Right lung (tissue), 5 donors: Measurements from ENCODE around the gene GABBR2. TPM values are rescaled to one million over a fixed set of nuclear protein-coding genes. Genes with fewer than 3 reads are reported as not detected.
"Not testable (repeated sequence)": the region's sequence is repeated elsewhere in the genome, so short reads cannot be mapped to it uniquely, and the experiment has no call there.

ENCODE experiments used
- DNase-seq, 2 donors: peaks; one replicate each; pipeline ENCODE4 v3.0.0-alpha.2; 2013
- polyA plus RNA-seq, 5 donors: library from polyadenylated mRNA; unstranded; fragments of 120-200 nt; gene quantifications; one replicate each; pipeline versions ENCODE4 v1.2.1 to v1.2.3, GENCODE V29; 2013; ENCODE audit warnings: inconsistent platforms in 1 of 5, low replicate concordance in 1 of 5; ENCODE audit not compliant: insufficient read length in 5 of 5, insufficient read depth in 1 of 5

The GABBR2 gene
- polyA plus RNA-seq, 5 donors = 0.48 to 1.4 (median 0.99) TPM

DNA sequence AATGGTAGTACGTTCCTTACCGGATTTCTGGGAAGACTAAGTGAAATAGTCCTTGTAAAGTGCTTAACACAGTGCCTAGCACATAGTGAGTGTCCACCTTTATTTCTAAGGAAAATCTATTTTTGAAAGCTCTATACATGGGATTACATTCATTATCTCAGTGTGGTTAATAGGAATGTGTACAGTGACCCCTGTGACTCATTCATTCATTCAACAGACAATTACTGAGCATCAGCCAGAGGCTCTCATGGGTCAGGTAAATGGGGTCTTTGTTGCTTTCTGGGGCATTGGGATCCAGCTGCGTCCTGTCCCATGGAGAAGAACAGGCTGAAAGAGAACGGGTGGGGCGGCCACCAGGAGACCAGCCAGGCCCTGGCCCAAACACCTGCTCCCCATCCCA is 227.1 kb downstream of the GABBR2 start:
- DNase-seq = no peak

DNA sequence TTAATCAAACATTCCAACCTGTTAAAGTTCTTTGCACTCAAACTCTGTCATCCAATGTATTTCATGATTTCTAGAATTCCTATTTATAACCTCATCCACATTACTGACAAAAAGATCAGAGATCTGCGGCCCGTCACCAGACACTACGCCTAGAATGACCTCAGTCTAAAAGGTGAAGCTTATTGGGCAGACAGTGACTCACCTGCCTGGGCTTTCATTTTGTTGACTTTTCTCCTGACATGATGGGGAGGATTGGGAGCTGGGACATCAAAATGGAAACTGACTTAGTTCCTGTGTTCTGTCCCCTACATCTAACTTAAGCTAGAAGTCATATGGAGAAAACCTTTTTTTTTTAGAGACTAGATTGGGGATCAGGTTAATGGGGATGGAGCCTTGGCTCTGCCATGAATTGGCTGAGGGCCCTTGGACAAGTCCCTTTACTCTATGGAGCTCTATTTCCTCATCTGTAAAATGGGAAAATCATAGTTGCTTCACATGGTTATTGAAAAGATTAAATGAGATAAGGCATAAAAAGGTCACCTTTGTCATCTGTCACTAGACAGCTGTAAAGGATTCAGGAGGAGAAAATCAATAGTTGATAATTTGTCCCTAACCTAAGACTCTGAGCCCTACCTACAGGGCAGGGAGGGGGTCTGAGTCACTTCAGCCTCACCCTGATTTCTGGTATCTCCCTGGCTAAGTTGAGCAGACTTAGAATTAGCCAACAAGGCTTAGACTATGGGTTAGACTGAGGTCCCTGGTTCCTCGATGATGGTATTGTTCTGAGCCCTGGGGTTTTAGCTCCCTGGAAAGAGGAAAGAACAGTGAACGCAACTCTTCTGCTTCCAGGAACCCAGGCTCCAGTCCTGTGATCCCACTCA is 228.5 kb downstream of the GABBR2 start:
- no peak for DNase-seq

DNA sequence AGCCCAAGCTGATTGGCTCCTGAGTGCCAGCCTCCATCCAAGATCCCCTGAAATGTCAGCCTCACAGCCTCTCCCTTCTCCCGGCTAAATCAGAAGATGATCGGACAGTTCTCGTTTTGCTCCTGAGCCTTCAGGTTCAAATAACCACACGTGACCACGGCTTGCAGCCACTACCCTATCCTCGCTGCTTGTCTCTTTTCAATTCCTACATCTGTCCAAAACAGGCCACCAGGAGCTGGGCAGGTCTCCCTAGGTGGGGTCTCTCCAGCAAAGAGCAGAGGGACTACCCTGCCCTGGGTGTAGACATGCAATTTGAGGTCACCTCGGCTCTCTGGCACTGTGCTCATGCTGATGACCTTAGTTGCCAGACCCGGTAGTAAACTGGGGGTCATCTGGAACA is 229.3 kb downstream of the GABBR2 start:
- DNase-seq = no peak

DNA sequence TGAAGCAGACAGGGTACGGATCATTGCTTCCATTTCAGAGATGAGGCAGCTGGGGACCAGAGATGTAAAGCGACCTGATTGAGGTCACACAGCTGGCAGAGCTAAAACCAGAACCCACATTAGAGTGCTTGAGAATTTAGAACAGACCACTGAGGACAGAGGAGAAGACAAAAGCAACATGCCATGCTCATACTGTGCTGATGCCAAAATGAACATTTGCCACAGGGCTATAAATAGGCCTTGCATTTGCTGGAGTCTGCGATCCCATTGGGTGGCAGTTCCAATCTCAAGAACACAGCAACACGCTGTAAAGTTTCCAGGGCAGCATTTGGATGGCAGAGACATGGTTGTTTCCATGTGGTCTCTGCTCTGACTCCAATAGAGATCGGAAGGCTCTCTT is 230.9 kb downstream of the GABBR2 start:
- no peak for DNase-seq

DNA sequence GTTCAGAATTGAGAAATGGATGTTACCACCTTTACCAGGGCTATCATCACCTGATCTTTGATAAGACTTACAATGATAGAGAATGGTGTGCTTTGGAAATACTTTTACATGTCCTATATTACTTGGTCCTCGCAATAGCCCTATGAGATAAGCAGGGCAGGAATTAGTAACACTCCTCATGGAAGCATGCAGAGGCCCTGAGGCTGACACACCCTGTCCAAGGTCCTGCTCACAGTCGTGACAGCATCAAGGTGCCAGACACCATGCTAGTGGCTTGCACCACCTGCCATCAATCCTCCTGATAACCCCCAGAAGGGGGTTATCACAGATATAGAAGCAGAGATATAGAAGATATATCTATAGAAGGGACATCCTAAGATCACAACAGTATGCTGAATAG is 236.5 kb downstream of the GABBR2 start:
- no peak for DNase-seq

DNA sequence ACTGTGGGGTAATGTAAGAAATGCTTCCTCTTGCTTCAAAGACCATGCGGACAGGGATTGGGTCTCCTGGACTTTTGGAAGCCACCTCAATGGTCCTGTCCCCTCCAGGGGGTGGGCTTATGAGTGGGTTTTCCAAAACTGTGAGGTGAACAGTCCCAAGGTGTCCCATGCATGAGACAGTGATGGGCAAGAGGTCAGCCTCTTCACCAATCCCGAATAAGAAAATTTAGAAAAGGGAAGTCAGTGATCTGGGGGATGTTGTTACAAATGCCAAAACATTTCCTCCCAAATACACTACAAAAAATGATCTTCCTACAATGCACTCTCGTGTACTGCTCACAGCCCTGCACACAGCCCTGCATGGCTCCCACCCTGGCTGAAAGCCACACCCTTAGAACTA is 237.6 kb downstream of the GABBR2 start:
- DNase-seq = no peak

DNA sequence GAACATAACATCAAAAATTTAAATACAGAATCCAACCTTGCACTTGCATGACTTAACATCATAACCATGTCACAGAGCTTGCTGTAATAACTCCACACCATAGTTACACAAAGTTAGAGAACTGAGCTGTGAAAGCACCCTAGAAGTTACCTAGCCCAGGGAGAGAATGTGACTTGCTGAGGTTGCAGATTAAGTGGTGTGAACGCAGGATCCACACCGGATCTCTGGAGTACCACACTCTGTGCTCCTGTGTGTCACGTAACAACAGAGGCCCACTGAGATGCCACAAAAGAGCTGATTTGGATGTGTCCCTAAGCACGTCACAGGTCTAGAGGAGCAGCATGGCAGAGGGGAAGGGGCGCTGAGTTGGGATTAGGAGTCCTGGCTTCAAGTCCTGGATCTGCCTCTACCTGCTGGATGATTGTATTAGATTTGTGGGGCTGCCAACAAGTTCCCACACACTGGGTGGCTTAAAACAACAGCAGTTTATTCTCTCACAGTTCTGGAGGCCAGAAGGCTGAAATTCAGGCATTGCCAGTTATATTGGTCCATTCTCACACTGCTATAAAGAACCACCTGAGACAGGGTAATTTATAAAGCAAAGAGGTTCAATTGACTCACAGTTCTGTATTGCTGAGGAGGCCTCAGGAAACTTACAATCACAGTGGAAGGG is 240.0 kb downstream of the GABBR2 start:
- no peak for DNase-seq

DNA sequence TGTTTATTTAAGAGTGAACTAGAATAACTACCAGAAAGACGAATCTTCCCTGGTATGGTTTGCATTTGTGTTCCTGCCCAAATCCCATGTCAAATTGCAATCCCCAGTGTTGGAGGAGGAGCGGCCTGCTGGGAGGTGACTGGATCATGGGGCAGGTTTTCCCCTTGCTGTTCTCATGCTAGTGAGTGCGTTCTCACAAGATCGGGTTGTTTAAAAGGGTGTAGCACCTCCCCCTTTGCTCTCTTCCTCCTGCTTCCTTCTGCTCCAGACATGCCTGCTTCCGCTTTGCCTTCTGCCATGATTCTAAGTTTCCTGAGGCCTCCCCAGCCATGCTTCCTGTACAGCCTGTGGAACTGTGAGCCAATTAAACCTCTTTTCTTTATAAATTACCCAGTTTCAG is 242.9 kb downstream of the GABBR2 start:
- DNase-seq = no peak

DNA sequence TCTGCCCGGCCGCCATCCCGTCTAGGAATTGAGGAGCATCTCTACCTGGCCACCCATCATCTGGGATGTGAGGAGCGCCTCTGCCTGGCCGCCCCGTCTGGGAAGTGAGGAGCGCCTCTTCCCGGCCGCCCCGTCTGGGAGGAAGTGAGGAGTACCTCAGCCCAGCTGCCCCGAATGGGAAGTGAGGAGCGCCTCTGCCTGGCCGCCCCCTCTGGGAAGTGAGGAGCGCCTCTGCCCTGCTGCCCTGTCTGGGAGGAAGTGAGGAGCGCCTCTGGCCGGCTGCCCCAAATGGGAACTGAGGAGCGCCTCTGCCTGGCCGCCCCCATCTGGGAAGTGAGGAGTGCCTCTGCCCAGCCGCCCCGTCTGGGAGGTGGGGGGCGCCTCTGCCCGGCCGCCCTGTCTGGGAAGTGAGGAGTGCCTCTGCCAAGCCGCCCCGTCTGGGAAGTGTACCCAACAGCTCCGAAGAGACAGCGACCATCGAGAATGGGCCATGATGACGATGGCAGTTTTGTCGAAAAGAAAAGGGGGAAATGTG is 244.5 kb downstream of the GABBR2 start:
- not testable (repeated sequence) for DNase-seq

DNA sequence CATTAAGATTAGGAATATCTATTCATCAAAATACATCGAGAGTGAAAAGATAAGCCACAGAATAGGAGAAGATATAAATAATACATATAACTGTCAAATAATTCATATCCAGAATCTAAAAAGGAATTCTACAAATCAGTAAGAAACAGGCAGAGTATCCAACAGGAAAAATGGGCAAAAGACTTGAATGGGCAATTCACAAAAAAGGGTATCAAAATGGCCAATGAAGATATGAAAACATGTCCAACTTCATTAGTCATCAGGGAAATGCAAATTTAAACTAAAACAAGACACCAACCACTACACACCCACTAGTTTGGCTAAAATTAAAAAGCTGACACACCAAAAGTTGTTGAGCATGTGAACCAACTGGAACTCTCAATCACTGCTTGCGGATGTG is 246.4 kb downstream of the GABBR2 start:
- DNase-seq = no peak

DNA sequence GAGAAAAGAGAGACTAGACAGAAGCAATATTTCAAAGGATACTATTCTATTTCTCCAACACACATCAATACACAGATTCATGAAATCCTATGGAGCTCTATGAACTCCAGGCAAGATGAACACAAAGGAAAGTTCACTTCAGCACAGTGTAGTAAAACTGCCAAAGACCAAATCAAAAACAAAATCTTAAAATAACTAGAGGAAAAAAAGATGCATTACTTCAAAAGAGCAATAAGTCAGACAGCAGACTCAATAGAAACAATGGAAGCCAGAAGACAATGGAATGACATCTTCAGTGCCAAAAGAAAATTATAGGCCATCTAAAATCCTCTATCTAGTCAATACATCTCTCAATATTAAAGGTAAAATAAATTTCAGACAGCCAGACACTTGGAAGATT is 248.0 kb downstream of the GABBR2 start:
- DNase-seq = no peak

DNA sequence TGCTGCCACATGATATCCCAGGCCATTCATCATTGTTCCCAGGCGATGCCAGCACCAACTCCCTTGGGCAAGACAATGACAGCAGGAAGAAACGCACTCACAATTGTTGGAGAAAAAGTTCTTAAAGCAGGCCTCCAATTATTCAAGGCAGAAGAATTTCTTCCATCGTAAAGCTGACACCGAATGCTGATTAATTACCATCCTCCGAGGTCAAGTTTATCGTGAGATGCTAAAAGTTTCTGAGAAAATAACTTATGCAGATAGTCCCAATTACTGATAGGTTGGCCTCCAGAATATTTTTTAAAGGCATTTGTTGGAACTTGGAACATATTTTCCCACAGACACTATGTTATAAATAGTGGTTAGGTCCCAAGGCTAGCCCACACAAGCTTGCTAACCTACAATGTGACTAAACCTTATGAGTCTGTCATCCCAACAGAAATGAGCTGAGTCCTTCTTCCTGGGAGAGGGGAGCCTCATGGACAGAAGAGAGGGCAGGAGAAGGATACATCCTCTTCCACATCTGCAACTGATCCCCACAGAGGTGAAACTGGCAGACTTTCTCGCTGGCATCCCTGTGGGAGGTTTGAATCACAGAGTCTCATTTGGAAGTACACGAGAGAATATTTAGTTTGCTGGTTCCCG is 250.9 kb downstream of the GABBR2 start:
- no peak for DNase-seq

DNA sequence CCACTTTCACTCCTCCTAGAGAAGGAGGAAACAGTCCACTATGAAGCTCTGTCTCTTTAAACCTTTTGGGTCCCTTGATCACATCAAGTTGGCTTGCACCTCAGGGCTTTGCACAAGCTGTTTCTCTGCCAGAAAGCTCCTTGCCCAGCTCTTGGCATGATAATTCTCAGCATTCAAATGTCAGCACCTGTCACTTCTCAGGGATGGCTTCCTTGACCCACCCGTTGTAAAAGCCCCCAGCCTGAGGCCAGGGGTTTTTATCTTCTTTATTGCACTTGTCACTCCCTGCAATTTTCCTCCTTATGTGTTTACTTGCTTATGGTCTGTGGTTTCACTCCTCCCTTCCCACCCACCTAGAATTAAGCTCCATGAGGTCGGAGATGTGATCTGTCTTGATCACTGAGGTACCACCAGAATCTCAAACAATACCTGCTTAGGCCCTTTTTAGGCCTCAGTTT is 252.6 kb downstream of the GABBR2 start:
- no peak for DNase-seq

DNA sequence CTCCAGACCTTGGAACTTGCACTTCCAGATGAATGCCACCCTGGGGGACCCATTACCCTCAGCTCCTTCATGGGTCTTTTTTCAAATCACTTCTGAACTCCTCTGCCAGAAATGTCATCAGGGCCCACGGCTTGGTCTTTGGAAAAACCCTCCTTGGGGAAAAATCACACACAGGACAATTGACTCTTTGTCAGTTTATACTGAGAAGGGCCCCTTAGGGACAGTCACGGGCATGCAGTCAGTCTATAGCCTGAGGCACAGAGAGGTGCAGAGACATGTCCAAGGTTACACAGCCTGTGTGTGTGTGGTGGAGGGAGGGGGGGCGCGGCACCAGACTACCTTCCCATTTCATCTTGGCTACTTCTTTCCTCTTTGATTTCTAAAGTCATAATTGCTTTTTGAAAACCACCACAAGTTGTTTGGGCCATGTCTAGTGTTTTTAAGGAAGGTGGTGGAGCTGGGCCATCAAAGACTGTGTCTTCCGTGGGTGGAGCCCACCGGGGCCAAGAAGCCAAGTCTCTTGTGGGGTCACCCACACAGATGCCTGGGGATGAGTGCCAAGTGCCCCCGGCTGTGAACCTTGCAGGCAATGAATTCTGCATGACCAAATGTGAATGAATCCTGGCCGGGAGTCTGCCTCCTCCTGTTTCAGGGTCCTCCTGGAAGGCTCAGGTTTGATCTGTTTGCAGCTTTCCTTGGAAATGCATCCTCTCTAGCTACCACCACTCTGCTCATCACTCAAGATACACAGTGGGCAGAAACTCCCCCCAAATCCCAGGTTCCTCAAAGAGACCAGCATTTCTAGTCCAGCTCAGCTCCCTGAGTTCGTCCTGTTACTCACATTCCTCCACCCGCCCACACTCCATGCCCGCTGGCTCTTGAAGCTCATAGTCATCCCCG is 253.2 kb downstream of the GABBR2 start:
- DNase-seq = no peak

DNA sequence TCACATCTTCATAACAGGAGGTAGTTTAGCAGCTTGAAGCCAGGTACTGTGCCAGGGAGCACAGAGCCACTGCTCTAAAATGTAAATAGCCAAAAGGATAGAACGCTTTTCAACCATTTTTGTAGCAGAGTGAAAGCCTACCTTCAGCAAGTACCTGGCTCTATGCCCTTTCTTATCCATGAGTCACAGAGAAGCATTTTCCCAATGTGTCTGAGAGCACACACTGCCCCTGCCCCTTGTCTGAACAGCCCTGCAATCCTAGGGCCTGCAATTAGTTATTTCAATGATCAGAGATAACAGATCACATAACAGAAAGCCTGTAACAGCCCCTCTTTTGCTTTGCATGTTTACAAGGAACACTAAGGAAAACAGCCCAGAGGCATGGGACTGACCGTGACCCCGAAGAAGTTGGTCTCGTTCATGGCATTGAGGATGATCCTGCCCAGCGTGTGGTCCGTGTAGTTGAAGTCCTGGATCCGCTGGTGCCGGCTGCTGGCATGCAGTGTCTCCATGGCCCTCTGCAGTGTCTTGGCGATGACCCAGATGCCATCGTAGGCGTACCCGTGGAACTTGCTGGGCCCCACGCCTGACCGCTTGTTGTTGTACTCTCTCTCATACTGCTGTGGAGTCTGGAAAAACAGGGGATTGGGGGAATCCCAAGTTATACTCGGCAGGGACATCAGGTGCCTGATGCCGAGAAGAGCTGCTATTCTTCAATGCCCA is 255.0 kb downstream of the GABBR2 start:
- no peak for DNase-seq

DNA sequence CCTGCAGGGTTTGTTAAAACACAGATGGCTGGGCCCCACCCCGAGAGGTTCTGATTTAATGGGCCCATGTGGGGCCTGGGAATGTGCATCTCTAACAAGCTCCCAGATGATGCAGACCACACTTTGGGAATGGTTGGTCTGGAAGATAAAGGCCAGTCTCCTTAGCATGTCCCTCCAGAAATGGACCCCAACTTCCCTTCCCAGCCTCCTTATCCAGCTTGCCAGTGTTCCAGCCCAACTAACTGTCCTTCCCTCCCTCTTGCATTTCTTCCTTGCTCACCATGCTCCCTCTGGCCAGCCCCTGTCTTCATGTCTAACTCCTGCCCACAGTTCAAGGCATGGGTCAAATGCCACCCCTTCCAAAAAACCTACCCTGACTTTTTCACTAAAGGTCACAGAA is 257.2 kb downstream of the GABBR2 start:
- DNase-seq = no peak

DNA sequence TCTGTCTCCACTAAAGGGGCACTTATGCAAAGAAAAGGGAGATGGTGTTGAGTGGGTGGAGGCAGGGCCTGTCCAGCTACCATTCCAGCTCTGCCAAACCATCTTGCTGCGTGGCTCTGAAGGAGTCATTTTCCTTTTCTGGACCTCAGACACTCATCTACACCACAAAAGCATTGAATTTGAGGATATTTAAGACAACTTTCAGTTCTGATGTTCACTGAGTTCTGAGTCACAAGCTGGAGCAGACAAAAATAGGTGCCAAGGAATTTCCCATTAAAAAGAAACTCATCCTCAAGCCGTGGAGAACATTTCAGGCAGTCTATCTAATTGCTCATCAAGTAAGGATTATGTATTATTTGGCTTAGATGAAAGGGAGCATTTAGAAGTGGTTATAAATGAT is 258.2 kb downstream of the GABBR2 start:
- no peak for DNase-seq

DNA sequence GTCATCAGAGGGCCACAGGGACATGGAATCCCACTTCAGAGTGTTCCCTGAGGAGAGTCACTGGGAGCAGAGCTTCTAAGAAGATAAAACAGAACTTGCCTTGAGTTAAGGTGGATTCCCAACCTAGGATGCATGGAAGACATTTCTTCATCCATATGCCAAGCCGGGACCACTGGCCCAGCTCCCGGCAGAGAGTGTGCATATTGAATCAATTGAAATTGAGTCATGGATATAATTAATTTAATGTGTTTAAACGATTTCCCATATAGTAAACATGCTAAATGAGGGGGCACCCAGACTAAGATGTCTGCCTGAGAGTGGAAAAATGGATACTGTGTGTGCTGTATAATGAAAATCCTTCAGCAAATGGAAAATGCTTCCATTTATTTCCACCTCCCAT is 258.9 kb downstream of the GABBR2 start:
- no peak for DNase-seq

DNA sequence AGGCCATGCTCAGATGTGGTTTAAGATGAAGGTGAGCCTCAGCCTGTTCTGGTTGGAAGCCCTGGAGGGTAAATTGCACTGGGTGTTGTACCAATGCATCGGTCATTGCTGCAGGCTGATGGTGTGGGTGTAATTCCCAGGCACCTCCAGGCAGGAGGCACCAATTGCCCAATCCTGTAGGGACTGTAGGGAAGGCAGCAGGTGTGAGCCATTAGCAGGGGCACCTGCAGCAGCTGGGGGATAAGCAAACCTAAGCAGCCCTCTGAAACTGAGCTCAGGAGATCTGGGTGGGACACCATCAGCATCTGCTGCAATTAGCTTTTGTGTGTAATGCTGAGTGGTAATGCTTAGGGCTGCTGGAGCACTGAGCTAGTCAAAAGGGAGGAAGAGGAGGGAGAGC is 263.2 kb downstream of the GABBR2 start:
- DNase-seq = no peak

DNA sequence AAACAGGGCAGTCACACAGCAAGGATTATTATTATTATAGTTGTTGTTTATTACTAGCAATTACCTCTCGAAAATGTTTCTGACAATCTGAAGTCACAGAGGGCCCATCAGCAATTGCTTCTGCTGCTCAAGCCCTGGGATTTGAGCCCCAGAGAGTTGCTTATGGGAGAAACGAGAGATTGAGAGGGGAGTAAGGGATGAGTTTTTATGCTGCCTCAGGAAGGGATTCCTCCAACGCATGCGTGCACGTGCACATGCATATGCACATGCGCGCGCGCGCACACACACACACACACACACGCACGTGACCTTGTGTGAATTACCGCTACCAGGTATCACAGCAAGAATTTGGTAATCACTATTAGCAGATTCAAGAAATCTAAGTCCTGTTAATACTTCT is 264.1 kb downstream of the GABBR2 start:
- DNase-seq = no peak

DNA sequence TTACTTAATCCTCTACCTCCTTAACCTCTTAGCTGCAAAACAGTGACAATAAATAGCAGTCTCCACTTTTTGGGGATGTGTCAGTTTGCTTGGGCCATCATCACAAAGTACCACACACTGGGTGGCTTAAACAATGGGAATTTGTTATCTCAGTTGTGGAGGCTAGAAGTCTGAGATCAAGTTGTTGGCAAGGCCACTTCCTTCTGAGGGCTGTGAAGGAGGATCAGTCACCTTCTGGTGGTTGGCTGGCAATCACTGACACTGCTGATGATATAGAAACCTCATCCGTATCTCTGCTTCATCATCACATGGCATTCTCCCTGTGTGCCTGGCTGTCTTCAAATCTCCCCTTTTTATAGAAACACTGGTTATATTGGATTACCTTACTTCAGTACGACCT is 266.2 kb downstream of the GABBR2 start:
- DNase-seq = no peak
